ENCODE measurements around the gene MICALL2. TPM values are rescaled to one million over a fixed set of nuclear protein-coding genes. Genes with fewer than 3 reads are reported as not detected.

The MICALL2 gene
- total RNA-seq, 2 donors from 2014 or later, result 23.3 to 26.7 TPM

- no peak for TF ChIP-seq CTCF (IDR thresholded peaks at IDR 0.05)
- TF ChIP-seq POLR2A (IDR thresholded peaks at IDR 0.05), result no peak
- Histone ChIP-seq H3K27me3 (peaks cover 0 to 20% of the 10 kb centered on the region in 2 donors), H3K4me3 (no peak overlapping the region), H3K36me3 (replicated peaks in 1 of 2; ENCODE audit: insufficient read depth in 1 of 2, low read depth in 2 of 2) (no peaks in the 10 kb centered on the region), H3K9me3 (no peaks in the 10 kb centered on the region), H3K27ac (no peak overlapping the region), H3K4me1 (peaks cover 6% of the 10 kb centered on the region)
- intact Hi-C loops (cut with DNase I), result no loop called here
- no peak for ATAC-seq
- DNase-seq, result no peak
- WGBS, 2 donors, result 80 to 84% methylated on average over 8 to 13 of the region's 13 CpGs
Measured at GRCh38 chr7:1427064-1427657, 32.1 kb downstream of the MICALL2 start.

- no peaks in the 10 kb centered on the region for H3K36me3 ChIP-seq (replicated peaks in 1 of 2; ENCODE audit: insufficient read depth in 1 of 2, low read depth in 2 of 2)
- ATAC-seq (no peak), DNase-seq (no peak)
- H3K9me3 ChIP-seq, result no peaks in the 10 kb centered on the region
- intact Hi-C loops (cut with DNase I), result no loop called here
- no peak overlapping the region for H3K4me3 ChIP-seq
- H3K27me3 ChIP-seq, result peaks cover 0 to 17% of the 10 kb centered on the region in 2 donors
- H3K4me1 ChIP-seq, result peaks cover 4% of the 10 kb centered on the region
- 84% methylated on average over 15 of the region's 15 CpGs for WGBS, 2 donors
- TF ChIP-seq POLR2A (IDR thresholded peaks at IDR 0.05), result no peak
- no peak for TF ChIP-seq CTCF (IDR thresholded peaks at IDR 0.05)
- no peak overlapping the region for H3K27ac ChIP-seq
Measured at GRCh38 chr7:1426474-1426873, 32.8 kb downstream of the MICALL2 start.

- no peak for DNase-seq
- Histone ChIP-seq H3K27me3 (peaks cover 0 to 12% of the 10 kb centered on the region in 2 donors), H3K4me3 (no peak overlapping the region), H3K36me3 (replicated peaks in 1 of 2; ENCODE audit: insufficient read depth in 1 of 2, low read depth in 2 of 2) (no peaks in the 10 kb centered on the region), H3K9me3 (no peaks in the 10 kb centered on the region), H3K27ac (no peak overlapping the region), H3K4me1 (peaks cover 4% of the 10 kb centered on the region)
- WGBS, 2 donors, result 65 to 78% methylated on average over 11 to 18 of the region's 18 CpGs
- intact Hi-C loops (cut with DNase I), result no loop called here
- ATAC-seq, result no peak
- no peak for TF ChIP-seq CTCF (IDR thresholded peaks at IDR 0.05)
- no peak for TF ChIP-seq POLR2A (IDR thresholded peaks at IDR 0.05)
Measured at GRCh38 chr7:1425292-1426136, 33.8 kb downstream of the MICALL2 start.

GRCh38 chr7:1424041-1424440 lies 35.2 kb downstream of the MICALL2 start:
- Histone ChIP-seq H3K4me3 (no peak overlapping the region), H3K27ac (no peak overlapping the region), H3K36me3 (replicated peaks in 1 of 2; ENCODE audit: insufficient read depth in 1 of 2, low read depth in 2 of 2) (no peaks in the 10 kb centered on the region), H3K27me3 (no peaks in the 10 kb centered on the region), H3K9me3 (no peaks in the 10 kb centered on the region), H3K4me1 (peaks cover 4% of the 10 kb centered on the region)
- no peak for DNase-seq
- ATAC-seq, result no peak
- no peak for TF ChIP-seq CTCF (IDR thresholded peaks at IDR 0.05)
- TF ChIP-seq POLR2A (IDR thresholded peaks at IDR 0.05), result no peak
- intact Hi-C loops (cut with DNase I), result no loop called here
- 74 to 77% methylated on average over 11 to 12 of the region's 12 CpGs for WGBS, 2 donors

Measured in body of pancreas (tissue), 4 donors.